IMR-90 (cell line): ENCODE measurements around the gene RUSF1. TPM values are rescaled to one million over a fixed set of nuclear protein-coding genes. Genes with fewer than 3 reads are reported as not detected.

ENCODE experiments used
- ATAC-seq: fragments of 200-7000 bp; cut with Tn5 transposase; 2 replicates; pipeline ENCODE4 v1.9.1; 2020; ENCODE audit warnings: low read depth, mild to moderate bottlenecking, moderate library complexity
- BruUV-seq: library from RNA; stranded (reverse); fragments of 400-500 nt; replicated peaks from 2 replicates; lab custom pipeline; 2021; lab: Mats Ljungman, UMichigan
- CTCF ChIA-PET: fragments of 300-600 bp; formaldehyde crosslinking; extraction: SDS; loops from one replicate; lab custom pipeline; 2021; ENCODE audit warnings: antibody characterized with exemption; lab: Yijun Ruan, JAX
- POLR2A ChIA-PET: fragments of 300-600 bp; sonication (Branson Sonifier 250); formaldehyde crosslinking; loops from one replicate; lab custom pipeline; 2022; ENCODE audit warnings: antibody characterized with exemption; ENCODE audit not compliant: unreplicated experiment; lab: Charles Lee
- DNase-seq: peaks from one replicate; pipeline ENCODE4 v3.0.0; 2013
- H2AFZ ChIP-seq: replicated peaks from 2 replicates; pipeline ENCODE3; 2013; ENCODE audit warnings: low read length, mild to moderate bottlenecking; ENCODE audit not compliant: poor library complexity
- H2AK5ac ChIP-seq: 2 replicates; pipeline ENCODE4 v1.6.1; 2013; ENCODE audit warnings: low read depth, low read length, inconsistent platforms
- H2AK9ac ChIP-seq: replicated peaks from 2 replicates; pipeline ENCODE3; 2013; ENCODE audit warnings: mild to moderate bottlenecking, low read depth, low read length, moderate library complexity; ENCODE audit not compliant: poor library complexity
- H2BK120ac ChIP-seq: 2 replicates; pipeline ENCODE4 v1.6.1; 2013; ENCODE audit warnings: low read depth, low read length, inconsistent platforms
- H2BK15ac ChIP-seq: 3 replicates; pipeline ENCODE4 v1.6.1; 2013; ENCODE audit warnings: low read depth, low read length, inconsistent platforms
- H2BK20ac ChIP-seq: 2 replicates; pipeline ENCODE4 v1.6.1; 2013; ENCODE audit warnings: low read depth, mild to moderate bottlenecking, inconsistent platforms, low read length, moderate library complexity
- H2BK5ac ChIP-seq: 2 replicates; pipeline ENCODE4 v1.6.1; 2013; ENCODE audit warnings: mild to moderate bottlenecking, low read depth, low read length, inconsistent platforms; ENCODE audit not compliant: poor library complexity, severe bottlenecking
- H3K14ac ChIP-seq: replicated peaks from 2 replicates; pipeline ENCODE4 v1.6.1; 2013; ENCODE audit warnings: low read depth, low read length, inconsistent platforms
- H3K18ac ChIP-seq: 2 replicates; pipeline ENCODE4 v1.6.1; 2013; ENCODE audit warnings: low read depth, low read length, control low read depth
- H3K23ac ChIP-seq: 2 replicates; pipeline ENCODE4 v1.6.1; 2013; ENCODE audit warnings: low read depth, low read length, inconsistent platforms
- H3K27ac ChIP-seq: 2 replicates; pipeline ENCODE4 v1.5.1; 2013; ENCODE audit warnings: mild to moderate bottlenecking, control low read depth, low read length; ENCODE audit not compliant: insufficient read depth
- H3K27me3 ChIP-seq: 2 replicates; pipeline ENCODE4 v1.6.1; 2013; ENCODE audit warnings: low read length; ENCODE audit not compliant: control insufficient read depth, insufficient read depth
- H3K36me3 ChIP-seq: 2 replicates; pipeline ENCODE4 v1.6.1; 2013; ENCODE audit warnings: low read length, mixed read lengths; ENCODE audit not compliant: control insufficient read depth, insufficient read depth
- H3K4ac ChIP-seq: 2 replicates; pipeline ENCODE4 v1.6.1; 2013; ENCODE audit warnings: low read depth, low read length, inconsistent platforms
- H3K4me1 ChIP-seq: 2 replicates; pipeline ENCODE4 v1.6.1; 2013; ENCODE audit warnings: low read length, mixed read lengths; ENCODE audit not compliant: control insufficient read depth, insufficient read depth
- H3K4me2 ChIP-seq: 2 replicates; pipeline ENCODE4 v1.6.1; 2013; ENCODE audit warnings: low read depth, mild to moderate bottlenecking, control low read depth, low read length, moderate library complexity
- H3K4me3 ChIP-seq: 2 replicates; pipeline ENCODE4 v1.5.1; 2013; ENCODE audit warnings: low read depth, mild to moderate bottlenecking, control low read depth, low read length, moderate library complexity; ENCODE audit not compliant: insufficient read depth
- H3K56ac ChIP-seq: 2 replicates; pipeline ENCODE4 v1.6.1; 2013; ENCODE audit warnings: low read length, inconsistent platforms; ENCODE audit not compliant: insufficient read depth; ENCODE audit errors: extremely low read depth
- H3K79me1 ChIP-seq, 2 experiments: 2 replicates each; pipeline ENCODE4 v1.6.1; 2013; ENCODE audit warnings: low read length in 2 of 2, inconsistent platforms in 1 of 2, low read depth in 1 of 2
- H3K9ac ChIP-seq: 2 replicates; pipeline ENCODE4 v1.6.1; 2013; ENCODE audit warnings: low read depth, low read length, control low read depth
- H3K9me1 ChIP-seq: 2 replicates; pipeline ENCODE4 v1.6.1; 2013; ENCODE audit warnings: low read length, inconsistent platforms; ENCODE audit not compliant: insufficient read depth
- H3K9me3 ChIP-seq: 2 replicates; pipeline ENCODE4 v1.6.1; 2013; ENCODE audit warnings: low read length; ENCODE audit not compliant: control insufficient read depth, insufficient read depth
- H4K20me1 ChIP-seq: 2 replicates; pipeline ENCODE4 v1.6.1; 2013; ENCODE audit warnings: low read length, inconsistent platforms; ENCODE audit not compliant: insufficient read depth
- H4K5ac ChIP-seq: 2 replicates; pipeline ENCODE4 v1.6.1; 2013; ENCODE audit warnings: mild to moderate bottlenecking, low read depth, low read length, control low read depth
- H4K8ac ChIP-seq, 2 experiments: 2 replicates each; pipeline ENCODE4 v1.6.1; 2013; ENCODE audit warnings: low read depth in 2 of 2, low read length in 2 of 2, control low read depth in 1 of 2, inconsistent platforms in 1 of 2
- H4K91ac ChIP-seq: 2 replicates; pipeline ENCODE4 v1.6.1; 2013; ENCODE audit warnings: low read depth, low read length, inconsistent platforms; ENCODE audit not compliant: insufficient read depth
- BHLHE40 ChIP-seq: fragments of 150-350 bp; IDR thresholded peaks from 2 replicates; pipeline ENCODE4 v1.6.1; 2016; ENCODE audit warnings: mild to moderate bottlenecking, low read depth, low read length
- CEBPB ChIP-seq: IDR thresholded peaks from 2 replicates; pipeline ENCODE4 v1.6.1; 2012; ENCODE audit warnings: low read depth, low read length, improper control_type of control experiment
- CHD1 ChIP-seq: IDR thresholded peaks from 2 replicates; pipeline ENCODE4 v1.6.1; 2012; ENCODE audit warnings: low read depth, low read length, improper control_type of control experiment
- FOS ChIP-seq: fragments of 150-350 bp; IDR thresholded peaks from 2 replicates; pipeline ENCODE4 v1.6.1; 2016; ENCODE audit warnings: low read depth, low read length
- MAFK ChIP-seq: IDR thresholded peaks from 2 replicates; pipeline ENCODE4 v1.6.1; 2012; ENCODE audit warnings: low read depth, low read length, improper control_type of control experiment
- MAZ ChIP-seq: IDR thresholded peaks from 2 replicates; pipeline ENCODE4 v1.6.1; 2012; ENCODE audit warnings: low read depth, mild to moderate bottlenecking, low read length, improper control_type of control experiment, moderate library complexity, borderline replicate concordance
- MXI1 ChIP-seq: IDR thresholded peaks from 2 replicates; pipeline ENCODE4 v1.6.1; 2012; ENCODE audit warnings: low read depth, mild to moderate bottlenecking, low read length, moderate library complexity, borderline replicate concordance
- NFE2L2 ChIP-seq: fragments of 150-350 bp; IDR thresholded peaks from 2 replicates; pipeline ENCODE4 v1.6.1; 2016; ENCODE audit warnings: low read depth, mild to moderate bottlenecking, low read length
- POLR2A ChIP-seq: IDR thresholded peaks from 2 replicates; pipeline ENCODE4 v1.6.1; 2012; ENCODE audit warnings: mild to moderate bottlenecking, low read depth, low read length
- RAD21 ChIP-seq: IDR thresholded peaks from 2 replicates; pipeline ENCODE4 v1.6.1; 2012; ENCODE audit warnings: low read length, improper control_type of control experiment
- RCOR1 ChIP-seq: IDR thresholded peaks from 2 replicates; pipeline ENCODE4 v1.6.1; 2012; ENCODE audit warnings: mild to moderate bottlenecking, low read length, improper control_type of control experiment; ENCODE audit not compliant: insufficient replicate concordance
- RFX5 ChIP-seq: IDR thresholded peaks from 2 replicates; pipeline ENCODE4 v1.8.0; 2012; ENCODE audit warnings: low read depth, mild to moderate bottlenecking, low read length, moderate library complexity
- SMC3 ChIP-seq: fragments of 150-350 bp; IDR thresholded peaks from 2 replicates; pipeline ENCODE4 v1.6.1; 2016; ENCODE audit warnings: low read depth, mild to moderate bottlenecking, antibody characterized with exemption, low read length, moderate library complexity
- USF2 ChIP-seq: fragments of 150-350 bp; IDR thresholded peaks from 2 replicates; pipeline ENCODE4 v1.6.1; 2017; ENCODE audit warnings: mild to moderate bottlenecking, antibody characterized with exemption, low read length, low read depth
- WGBS, 2 experiments: methylation state at CpG; one replicate each; pipeline versions ENCODE4 v1.1.5 to v1.1.7; 2013; ENCODE audit warnings: missing lambda C conversion rate in 2 of 2; ENCODE audit not compliant: insufficient read length in 1 of 2; ENCODE audit errors: extremely low coverage in 2 of 2; 5-methylcytosine and 5-hydroxymethylcytosine counted together
- dilution Hi-C: fragments of 300-500 bp; cut with HindIII; formaldehyde crosslinking; loops from one replicate; pipeline ENCODE4 v1.14.3; 2018; ENCODE audit warnings: low sequenced_read_pairs; ENCODE audit not compliant: unreplicated experiment
- in situ Hi-C: fragments of 300-500 bp; cut with MboI; formaldehyde crosslinking; loops from 3 replicates; pipeline ENCODE4 v1.14.3; 2019; ENCODE audit warnings: low sequenced_read_pairs, inconsistent platforms, mixed read lengths
- intact Hi-C: fragments of 100-400 bp; cut with micrococcal nuclease; formaldehyde crosslinking; loops from 2 replicates; pipeline ENCODE4 v1.10.0; 2022
- polyA plus RNA-seq, 3 experiments: library from polyadenylated mRNA; depleted of rRNA; stranded (reverse); fragments of >200 nt; gene quantifications; 2 replicates each; pipeline ENCODE4 v1.2.3, GENCODE V29; 2012; ENCODE audit warnings: low replicate concordance in 1 of 3
- total RNA-seq: library from RNA; depleted of rRNA; stranded (reverse); fragments of >200 nt; gene quantifications from 2 replicates; pipeline ENCODE4 v1.2.3, GENCODE V29; 2012
- TF ChIP-seq, protein P1 (sequence below): conservative IDR thresholded peaks from 2 replicates; pipeline ENCODE4 v1.5.1; 2012; ENCODE audit warnings: mild to moderate bottlenecking, low read depth, low read length, improper control_type of control experiment
- TF ChIP-seq, protein P2 (sequence below): fragments of 150-350 bp; IDR thresholded peaks from 2 replicates; pipeline ENCODE4 v1.6.1; 2016; ENCODE audit warnings: low read depth, mild to moderate bottlenecking, low read length, moderate library complexity, borderline replicate concordance

RUSF1 gene
- total and polyA plus RNA-seq, 2 of the 4 experiments (the other 2 are of a cell fraction) = 22.9 to 65.0 TPM

DNA sequence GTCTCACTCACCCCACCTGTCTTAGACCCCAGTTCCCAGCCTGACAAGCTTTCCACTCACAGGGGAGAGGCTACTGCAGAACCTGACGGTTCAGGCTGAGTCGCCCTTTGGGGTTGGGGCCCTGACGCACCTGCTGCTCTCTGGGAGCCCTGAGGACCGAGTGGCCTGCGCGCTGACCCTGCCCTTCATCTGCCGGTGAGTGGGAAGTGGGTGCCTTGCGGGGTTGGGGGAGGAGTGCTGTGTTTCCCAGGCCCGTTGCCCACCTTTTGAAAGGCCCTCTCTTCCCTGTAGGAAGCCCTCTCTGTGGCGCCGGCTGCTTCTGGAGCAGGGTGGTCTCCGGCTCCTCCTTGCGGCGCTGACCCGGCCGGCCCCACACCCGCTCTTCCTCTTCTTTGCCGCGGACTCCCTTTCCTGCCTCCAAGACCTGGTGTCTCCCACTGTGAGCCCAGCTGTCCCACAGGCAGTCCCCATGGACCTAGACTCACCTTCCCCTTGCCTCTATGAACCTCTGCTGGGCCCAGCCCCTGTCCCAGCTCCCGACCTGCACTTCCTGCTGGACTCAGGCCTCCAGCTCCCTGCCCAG, 42.3 kb downstream of the RUSF1 start:
- 0 out of 2 replicates have a peak, but pooled peaks cover 7% of the 10 kb centered on the region for H3K9me1 ChIP-seq

More for the DNA sequence above, 42.3 kb downstream of the RUSF1 start:
- WGBS, 2 experiments = 86% methylated on average over 1 of the region's 20 CpGs; no CpG with 5 or more reads in 1 of the 2 experiments
- Histone ChIP-seq H2BK5ac (no peak overlapping the region), H2BK120ac (no peak overlapping the region), H2AK5ac (no peak overlapping the region), H3K36me3 (peaks cover 30% of the 10 kb centered on the region), H3K4me1 (peaks cover 2% of the 10 kb centered on the region; the same call in 1 of the 2 replicates), H2AK9ac (peak overlapping the region; percentile 65), H3K79me1 (peaks cover 6 to 15% of the 10 kb centered on the region in 2 experiments; a peak in 3 of 4 replicates), H3K4me2 (no peak overlapping the region), H2BK20ac (no peak overlapping the region), H3K9ac (no peak overlapping the region), H4K91ac (no peak overlapping the region), H4K20me1 (no peaks in the 10 kb centered on the region), H4K8ac (no peak overlapping the region), H3K23ac (no peak overlapping the region), H4K5ac (no peak overlapping the region), H3K56ac (no peak overlapping the region), H3K4me3 (no peak overlapping the region), H3K9me3 (no peaks in the 10 kb centered on the region), H3K27ac (no peak overlapping the region), H2AFZ (no peak overlapping the region), H3K4ac (no peak overlapping the region), H3K14ac (no peak overlapping the region), H3K27me3 (no peaks in the 10 kb centered on the region), H3K18ac (no peak overlapping the region), H2BK15ac (no peak overlapping the region)
- TF ChIP-seq NFE2L2 (no peak), MAZ (no peak), CHD1 (no peak), POLR2A (no peak), RFX5 (no peak), RCOR1 (no peak), FOS (no peak), CEBPB (no peak), MXI1 (no peak), RAD21 (no peak), SMC3 (no peak), BHLHE40 (no peak), MAFK (no peak), USF2 (no peak)
- TF ChIP-seq, protein P1, sequence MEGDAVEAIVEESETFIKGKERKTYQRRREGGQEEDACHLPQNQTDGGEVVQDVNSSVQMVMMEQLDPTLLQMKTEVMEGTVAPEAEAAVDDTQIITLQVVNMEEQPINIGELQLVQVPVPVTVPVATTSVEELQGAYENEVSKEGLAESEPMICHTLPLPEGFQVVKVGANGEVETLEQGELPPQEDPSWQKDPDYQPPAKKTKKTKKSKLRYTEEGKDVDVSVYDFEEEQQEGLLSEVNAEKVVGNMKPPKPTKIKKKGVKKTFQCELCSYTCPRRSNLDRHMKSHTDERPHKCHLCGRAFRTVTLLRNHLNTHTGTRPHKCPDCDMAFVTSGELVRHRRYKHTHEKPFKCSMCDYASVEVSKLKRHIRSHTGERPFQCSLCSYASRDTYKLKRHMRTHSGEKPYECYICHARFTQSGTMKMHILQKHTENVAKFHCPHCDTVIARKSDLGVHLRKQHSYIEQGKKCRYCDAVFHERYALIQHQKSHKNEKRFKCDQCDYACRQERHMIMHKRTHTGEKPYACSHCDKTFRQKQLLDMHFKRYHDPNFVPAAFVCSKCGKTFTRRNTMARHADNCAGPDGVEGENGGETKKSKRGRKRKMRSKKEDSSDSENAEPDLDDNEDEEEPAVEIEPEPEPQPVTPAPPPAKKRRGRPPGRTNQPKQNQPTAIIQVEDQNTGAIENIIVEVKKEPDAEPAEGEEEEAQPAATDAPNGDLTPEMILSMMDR = no peak
- TF ChIP-seq, protein P2, sequence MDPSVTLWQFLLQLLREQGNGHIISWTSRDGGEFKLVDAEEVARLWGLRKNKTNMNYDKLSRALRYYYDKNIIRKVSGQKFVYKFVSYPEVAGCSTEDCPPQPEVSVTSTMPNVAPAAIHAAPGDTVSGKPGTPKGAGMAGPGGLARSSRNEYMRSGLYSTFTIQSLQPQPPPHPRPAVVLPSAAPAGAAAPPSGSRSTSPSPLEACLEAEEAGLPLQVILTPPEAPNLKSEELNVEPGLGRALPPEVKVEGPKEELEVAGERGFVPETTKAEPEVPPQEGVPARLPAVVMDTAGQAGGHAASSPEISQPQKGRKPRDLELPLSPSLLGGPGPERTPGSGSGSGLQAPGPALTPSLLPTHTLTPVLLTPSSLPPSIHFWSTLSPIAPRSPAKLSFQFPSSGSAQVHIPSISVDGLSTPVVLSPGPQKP = no peak
- no TSS peak for BruUV-seq
- ATAC-seq (no peak), DNase-seq (no peak)
- dilution Hi-C loops (no loop called here), intact Hi-C loops (no loop called here), in situ Hi-C loops (loop anchor here (10.0 to 25.0 kb wide), 2 partner anchors 391 to 396 kb away; partner anchors contain the start of genes ZNF267, ZNF646 and ZNF668)
- ChIA-PET POLR2A (no interaction called here), CTCF (no interaction called here)
